T-helper 17 cell (primary cell): ENCODE results near the gene UVRAG. TPM values are rescaled to one million over a fixed set of nuclear protein-coding genes. Genes with fewer than 3 reads are reported as not detected.

ENCODE experiments used
- ATAC-seq: fragments of 150-1000 bp; cut with Tn5 transposase; 2 replicates; pipeline ENCODE4 v1.10.0; 2021; ENCODE audit warnings: mild to moderate bottlenecking, moderate library complexity
- DNase-seq, 3 donors: peaks; one replicate each; pipeline versions ENCODE4 v3.0.0 to v3.0.0-alpha.2; 2020 to 2021
- H3K9me3 ChIP-seq: one replicate; pipeline ENCODE4 v1.7.0; 2013; ENCODE audit warnings: low read length, mild to moderate bottlenecking; ENCODE audit not compliant: control insufficient read depth, poor library complexity, severe bottlenecking
- H3K27ac Mint-ChIP-seq: one replicate; pipeline ENCODE4 v1.8.0; 2022; ENCODE audit warnings: mild to moderate bottlenecking, moderate library complexity, mixed read lengths
- H3K27me3 Mint-ChIP-seq: one replicate; pipeline ENCODE4 v1.8.0; 2022; ENCODE audit warnings: mixed read lengths
- H3K36me3 Mint-ChIP-seq: one replicate; pipeline ENCODE4 v1.8.0; 2022; ENCODE audit warnings: low read depth, mixed read lengths
- H3K4me1 Mint-ChIP-seq: one replicate; pipeline ENCODE4 v1.8.0; 2022; ENCODE audit warnings: mild to moderate bottlenecking, mixed read lengths
- H3K4me3 Mint-ChIP-seq: one replicate; pipeline ENCODE4 v1.8.0; 2022; ENCODE audit warnings: mild to moderate bottlenecking, moderate library complexity, mixed read lengths
- total RNA-seq, 4 donors: library from RNA in 2 of 4; stranded (reverse) in 2 of 4; gene quantifications; one replicate each; pipeline ENCODE4 v1.2.3 and lab custom pipeline; 2022 to 2026

Gene UVRAG
- total RNA-seq, 2 donors from 2014 or later: 25.2 to 29.8 TPM

DNA sequence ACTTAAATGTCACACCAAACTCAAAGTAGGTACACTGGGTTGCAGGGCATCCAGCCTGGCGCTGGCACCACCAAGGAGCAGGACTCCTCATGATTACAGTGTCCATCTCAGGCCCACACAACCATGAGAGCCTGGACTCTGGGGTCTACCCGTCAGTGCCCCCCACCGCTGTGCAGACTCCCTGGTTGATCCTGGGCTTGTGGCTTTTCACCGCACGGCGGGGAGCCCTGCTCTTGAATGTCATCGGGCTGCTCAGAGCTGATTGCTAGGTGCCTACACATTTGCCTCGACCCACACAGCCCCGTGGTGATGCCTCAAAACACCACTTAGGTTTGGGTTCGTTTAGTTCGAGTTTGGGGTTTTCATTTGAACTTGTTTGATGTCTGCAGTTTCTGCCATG is 328.3 kb downstream of the UVRAG start:
- DNase-seq (no peak), ATAC-seq (no peak)
- Mint-ChIP-seq H3K27ac (no peak overlapping the region), H3K4me1 (peaks cover 2% of the 10 kb centered on the region), H3K4me3 (no peak overlapping the region), H3K36me3 (no peaks in the 10 kb centered on the region), H3K27me3 (no peaks in the 10 kb centered on the region)
- H3K9me3 ChIP-seq: no peaks in the 10 kb centered on the region

DNA sequence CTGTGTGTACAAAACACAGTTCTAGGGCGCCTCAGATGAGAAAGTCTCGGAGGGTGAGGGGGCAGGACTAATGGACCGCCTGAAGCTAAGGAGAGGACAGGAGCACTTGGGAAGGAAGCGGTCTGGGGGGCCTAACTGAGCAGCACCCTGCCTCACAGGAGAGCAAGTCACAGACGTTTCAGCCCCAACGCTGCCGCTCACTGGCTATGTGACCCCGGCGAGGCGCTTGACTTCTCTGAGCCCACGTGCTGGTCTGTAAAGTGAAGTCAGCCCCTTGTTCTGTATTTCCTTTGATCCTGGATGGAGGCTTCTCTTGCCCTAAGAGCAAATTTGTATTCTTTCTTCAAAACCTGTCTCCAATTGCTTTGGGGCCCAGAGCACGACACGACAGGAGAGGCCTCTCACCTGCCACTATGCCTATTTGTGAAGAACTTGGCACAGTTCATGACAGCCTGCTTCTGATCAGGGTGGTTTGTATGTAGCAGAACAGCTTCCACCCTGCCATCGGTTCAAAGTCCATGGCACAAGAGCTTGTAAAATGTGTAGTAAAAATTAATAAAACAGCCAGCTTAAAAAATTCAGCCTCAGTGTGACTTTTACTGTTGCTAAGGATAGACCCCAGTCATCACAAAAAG is 332.2 kb downstream of the UVRAG start:
- H3K9me3 ChIP-seq: no peaks in the 10 kb centered on the region
- Mint-ChIP-seq H3K36me3 (no peaks in the 10 kb centered on the region), H3K27ac (no peak overlapping the region), H3K4me3 (no peak overlapping the region), H3K27me3 (peaks cover 4% of the 10 kb centered on the region), H3K4me1 (peaks cover 6% of the 10 kb centered on the region)
- no peak for DNase-seq
- no peak for ATAC-seq

DNA sequence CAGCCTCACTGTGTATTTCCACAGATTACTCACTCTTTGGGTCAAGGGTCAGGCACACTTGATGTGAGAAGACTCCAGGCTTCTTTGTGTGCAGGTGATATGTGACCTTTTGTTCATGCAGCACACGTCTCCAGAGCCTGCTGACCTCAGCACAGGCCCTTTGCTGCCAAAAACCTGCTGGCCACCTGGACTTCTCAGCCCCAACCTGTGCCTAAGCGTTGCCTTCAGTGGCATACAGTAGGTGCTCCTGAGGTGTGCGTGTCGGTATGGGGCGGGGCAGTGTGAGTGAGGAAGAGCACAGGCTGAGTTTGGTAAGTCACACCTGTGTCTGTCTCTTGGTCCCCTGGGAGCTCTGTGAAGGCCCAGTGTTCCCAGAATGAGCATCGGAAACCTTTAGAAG is 333.2 kb downstream of the UVRAG start:
- Mint-ChIP-seq H3K4me1 (peaks cover 16% of the 10 kb centered on the region), H3K36me3 (no peaks in the 10 kb centered on the region), H3K27ac (no peak overlapping the region), H3K4me3 (no peak overlapping the region), H3K27me3 (peaks cover 13% of the 10 kb centered on the region)
- no peak for DNase-seq
- ATAC-seq: no peak
- no peaks in the 10 kb centered on the region for H3K9me3 ChIP-seq

DNA sequence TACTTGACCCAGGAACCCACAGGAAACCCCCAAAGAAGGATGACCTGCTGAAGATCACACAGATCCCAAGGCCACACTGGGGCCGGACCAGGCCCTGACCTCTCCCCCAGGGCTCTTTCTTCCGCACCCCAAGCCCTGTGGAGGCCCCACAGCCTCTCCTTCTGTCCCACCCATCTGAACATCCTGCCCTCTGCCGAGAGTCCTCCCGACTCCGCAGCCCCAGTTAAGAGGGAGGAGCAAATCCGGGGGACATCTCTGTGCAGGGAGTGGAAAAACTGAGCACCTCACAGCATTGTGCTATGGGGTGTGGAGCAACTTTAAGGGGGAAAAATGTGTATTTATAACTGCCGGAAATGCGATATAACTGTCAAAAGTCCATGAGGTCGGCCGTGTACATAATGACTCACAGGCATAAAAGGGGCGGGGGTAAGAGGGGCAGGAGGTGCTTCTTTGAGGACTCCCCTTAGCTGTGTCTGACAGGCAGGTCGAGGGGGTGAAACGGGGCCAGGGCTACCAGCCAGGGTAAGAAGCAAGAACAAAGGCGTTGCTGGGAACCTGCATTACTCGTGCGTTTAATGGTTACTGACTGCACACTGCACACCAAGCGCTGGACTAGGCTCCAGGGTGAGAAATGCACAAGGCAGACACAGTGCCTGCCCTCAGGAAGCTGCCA is 334.1 kb downstream of the UVRAG start:
- H3K9me3 ChIP-seq: no peaks in the 10 kb centered on the region
- Mint-ChIP-seq H3K27ac (no peak overlapping the region), H3K4me1 (peaks cover 18% of the 10 kb centered on the region), H3K36me3 (no peaks in the 10 kb centered on the region), H3K4me3 (no peak overlapping the region), H3K27me3 (peaks cover 18% of the 10 kb centered on the region)
- ATAC-seq: no peak
- no peak for DNase-seq

DNA sequence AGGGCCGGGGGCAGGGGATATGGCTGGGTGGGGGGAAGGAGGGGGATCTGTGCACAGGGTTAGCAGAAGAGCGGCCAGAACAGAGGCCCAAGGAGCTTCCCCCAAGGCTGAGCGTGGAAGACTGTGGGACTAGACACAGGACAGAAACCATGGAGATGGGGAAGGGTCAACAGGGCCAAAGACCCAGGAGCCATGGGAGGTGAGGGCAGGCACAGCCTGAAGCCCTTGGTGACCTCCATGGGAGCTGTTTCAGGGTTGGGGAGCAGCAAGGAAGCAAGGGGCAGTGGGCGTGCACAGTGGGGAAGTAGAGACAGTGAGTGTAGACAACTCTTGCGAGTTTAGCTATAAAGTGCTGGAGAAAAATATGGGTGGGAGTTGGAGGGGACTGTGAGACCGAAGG is 334.7 kb downstream of the UVRAG start:
- no peaks in the 10 kb centered on the region for H3K9me3 ChIP-seq
- no peak overlapping the region for H3K4me3 Mint-ChIP-seq
- DNase-seq (no peak), ATAC-seq (no peak)
- no peaks in the 10 kb centered on the region for H3K36me3 Mint-ChIP-seq
- H3K27ac Mint-ChIP-seq: no peak overlapping the region
- H3K4me1 Mint-ChIP-seq: peaks cover 18% of the 10 kb centered on the region
- peaks cover 22% of the 10 kb centered on the region for H3K27me3 Mint-ChIP-seq

DNA sequence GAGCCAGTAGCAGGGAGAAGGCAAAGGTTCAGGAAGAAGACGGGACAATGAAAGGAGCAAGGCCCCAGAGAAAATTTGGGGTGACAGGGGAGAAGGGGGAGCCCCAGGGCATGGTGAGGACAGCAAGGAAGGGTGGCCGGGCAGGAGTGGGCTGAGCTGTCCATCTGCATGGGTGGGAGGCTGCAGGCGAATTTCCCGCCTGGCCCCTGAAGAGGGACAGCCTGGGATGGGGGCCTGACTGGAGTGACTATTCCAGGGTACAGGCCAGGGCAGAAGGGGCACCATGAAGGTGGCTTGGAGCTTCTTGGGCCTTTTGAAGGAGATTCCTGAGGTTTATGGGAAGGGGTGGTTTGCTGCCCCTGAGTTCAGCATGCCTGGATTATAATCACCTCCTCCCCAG is 335.1 kb downstream of the UVRAG start:
- H3K27me3 Mint-ChIP-seq: peaks cover 26% of the 10 kb centered on the region
- H3K27ac Mint-ChIP-seq: no peak overlapping the region
- ATAC-seq (no peak), DNase-seq (no peak)
- no peaks in the 10 kb centered on the region for H3K36me3 Mint-ChIP-seq
- no peak overlapping the region for H3K4me3 Mint-ChIP-seq
- H3K4me1 Mint-ChIP-seq: peaks cover 18% of the 10 kb centered on the region
- H3K9me3 ChIP-seq: no peaks in the 10 kb centered on the region

DNA sequence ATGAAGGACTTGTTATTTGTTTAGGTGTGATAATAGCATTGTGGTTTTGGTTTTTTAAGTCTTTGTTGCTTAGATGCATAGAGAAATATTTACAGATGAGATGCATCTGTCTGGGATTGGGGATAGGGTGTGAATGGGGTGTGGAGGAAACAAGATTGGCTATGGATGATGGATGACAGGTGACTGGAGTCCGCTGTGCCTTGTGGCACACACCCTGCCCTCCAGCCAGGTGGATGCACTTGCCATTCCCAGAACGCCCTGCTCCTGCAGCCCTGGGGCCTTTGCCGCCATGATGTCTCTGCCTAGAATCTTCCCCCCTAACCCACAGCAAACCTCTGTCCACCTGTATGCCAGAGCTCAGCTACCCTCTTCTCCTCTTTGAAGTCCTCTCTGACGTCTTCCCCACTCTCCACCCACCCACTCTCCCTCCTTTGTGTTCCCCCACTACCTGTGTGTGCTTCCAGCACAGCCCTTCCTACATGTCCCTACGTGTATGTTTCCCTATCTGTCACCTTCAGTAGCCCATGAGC is 336.6 kb downstream of the UVRAG start:
- Mint-ChIP-seq H3K27ac (no peak overlapping the region), H3K36me3 (no peaks in the 10 kb centered on the region), H3K4me1 (peaks cover 18% of the 10 kb centered on the region), H3K4me3 (peak overlapping the region; percentile 87), H3K27me3 (peaks cover 38% of the 10 kb centered on the region)
- H3K9me3 ChIP-seq: no peaks in the 10 kb centered on the region
- ATAC-seq (no peak), DNase-seq (no peak)

DNA sequence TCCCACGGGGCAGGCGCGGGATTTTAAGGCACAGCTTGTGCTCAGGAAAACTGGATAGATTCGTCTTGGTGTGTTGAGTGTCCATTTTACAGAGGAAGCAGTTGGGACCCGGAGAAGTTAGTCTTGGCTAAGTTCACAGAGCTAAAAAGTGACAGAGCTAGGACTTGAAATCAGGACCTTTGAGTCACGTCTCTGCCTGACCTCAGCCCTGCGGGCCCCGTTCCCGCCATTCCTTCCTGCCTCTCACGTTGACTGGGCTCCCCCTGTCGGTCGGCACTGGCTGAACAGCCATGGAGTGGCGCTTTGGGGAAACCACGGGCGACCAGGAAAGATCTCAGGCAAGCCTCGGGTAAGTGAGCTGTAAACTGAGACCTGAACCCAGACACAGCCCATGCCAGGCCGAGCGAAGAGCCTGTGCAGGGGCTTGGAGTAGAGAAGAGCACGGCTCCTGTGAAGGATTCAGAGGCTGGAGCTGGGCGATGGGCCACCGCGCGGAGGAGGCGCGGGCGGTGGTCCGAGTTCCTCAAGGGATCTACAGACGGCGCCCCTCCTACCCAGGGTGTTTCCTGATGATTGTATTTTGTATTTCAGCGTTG is 337.2 kb downstream of the UVRAG start:
- peak; percentile 95 for ATAC-seq
- no peaks in the 10 kb centered on the region for H3K9me3 ChIP-seq
- Mint-ChIP-seq H3K4me1 (peaks cover 18% of the 10 kb centered on the region), H3K4me3 (peak overlapping the region; percentile 87), H3K27me3 (peaks cover 39% of the 10 kb centered on the region), H3K36me3 (no peaks in the 10 kb centered on the region), H3K27ac (peak overlapping the region; percentile 19)
- DNase-seq: peak; percentile 52 to 75 (median 60)

DNA sequence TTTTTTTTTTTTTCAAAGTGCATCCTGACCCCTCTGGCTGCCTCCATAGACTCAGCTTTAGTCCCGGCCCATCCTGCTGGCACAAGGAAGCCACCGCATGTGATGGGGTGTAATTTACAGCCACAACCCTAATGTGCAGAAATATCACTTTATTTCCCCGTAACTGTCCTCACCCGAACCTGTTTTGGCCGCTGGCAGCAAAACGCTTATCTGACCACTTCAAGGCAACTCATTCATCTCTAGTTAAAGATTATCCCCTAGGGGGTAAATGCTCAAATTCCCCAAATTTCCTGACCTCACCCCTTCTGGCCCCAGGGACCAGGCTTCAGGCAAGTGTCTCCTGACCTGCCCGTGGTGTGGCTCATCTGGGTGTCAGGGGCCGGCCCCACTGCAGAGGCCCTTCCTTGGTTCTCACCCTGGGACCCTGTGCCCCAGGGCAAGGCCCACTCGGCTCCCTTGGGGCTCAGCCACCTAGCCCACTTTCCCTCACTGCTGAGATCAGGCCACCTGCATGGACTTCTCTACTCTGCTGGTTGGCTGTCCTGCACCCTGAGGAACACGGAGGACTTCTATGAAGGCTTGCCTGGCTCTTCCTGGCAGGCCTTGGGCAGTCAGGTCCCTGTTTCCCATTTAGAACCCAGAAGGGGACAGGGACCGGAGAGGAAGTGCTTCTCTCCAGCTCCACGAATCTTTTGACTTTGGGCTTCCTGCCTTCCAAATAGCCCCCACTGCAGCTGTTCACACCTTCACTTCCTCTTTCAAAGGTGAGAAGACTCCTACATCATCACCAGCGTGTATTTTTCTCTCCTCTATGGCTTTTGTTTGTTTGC is 337.9 kb downstream of the UVRAG start:
- H3K27me3 Mint-ChIP-seq: peaks cover 39% of the 10 kb centered on the region
- ATAC-seq (no peak), DNase-seq (no peak)
- H3K9me3 ChIP-seq: no peaks in the 10 kb centered on the region
- peak overlapping the region; percentile 19 for H3K27ac Mint-ChIP-seq
- H3K4me1 Mint-ChIP-seq: peaks cover 18% of the 10 kb centered on the region
- no peaks in the 10 kb centered on the region for H3K36me3 Mint-ChIP-seq
- H3K4me3 Mint-ChIP-seq: peak overlapping the region; percentile 87

DNA sequence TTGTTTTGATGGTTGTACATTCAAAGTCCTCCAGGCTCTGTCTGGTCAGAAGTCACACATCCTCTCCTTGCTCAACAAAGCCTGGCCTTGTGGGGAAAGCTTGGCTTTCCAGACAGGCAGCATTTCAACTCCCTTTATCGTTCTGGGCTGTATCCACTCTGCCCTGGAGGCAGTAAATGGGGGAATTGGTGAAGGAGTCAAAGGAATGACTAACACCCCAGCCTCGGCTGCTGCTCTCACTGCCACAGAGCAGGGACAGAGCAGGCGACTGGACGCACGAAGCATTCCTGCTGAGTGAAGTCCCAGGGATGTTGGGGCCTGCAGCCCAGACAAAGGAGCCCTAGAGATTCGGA is 338.5 kb downstream of the UVRAG start:
- Mint-ChIP-seq H3K4me1 (peaks cover 18% of the 10 kb centered on the region), H3K36me3 (no peaks in the 10 kb centered on the region), H3K27me3 (peaks cover 39% of the 10 kb centered on the region), H3K4me3 (peak overlapping the region; percentile 87), H3K27ac (no peak overlapping the region)
- DNase-seq: no peak
- ATAC-seq: no peak
- H3K9me3 ChIP-seq: no peaks in the 10 kb centered on the region

DNA sequence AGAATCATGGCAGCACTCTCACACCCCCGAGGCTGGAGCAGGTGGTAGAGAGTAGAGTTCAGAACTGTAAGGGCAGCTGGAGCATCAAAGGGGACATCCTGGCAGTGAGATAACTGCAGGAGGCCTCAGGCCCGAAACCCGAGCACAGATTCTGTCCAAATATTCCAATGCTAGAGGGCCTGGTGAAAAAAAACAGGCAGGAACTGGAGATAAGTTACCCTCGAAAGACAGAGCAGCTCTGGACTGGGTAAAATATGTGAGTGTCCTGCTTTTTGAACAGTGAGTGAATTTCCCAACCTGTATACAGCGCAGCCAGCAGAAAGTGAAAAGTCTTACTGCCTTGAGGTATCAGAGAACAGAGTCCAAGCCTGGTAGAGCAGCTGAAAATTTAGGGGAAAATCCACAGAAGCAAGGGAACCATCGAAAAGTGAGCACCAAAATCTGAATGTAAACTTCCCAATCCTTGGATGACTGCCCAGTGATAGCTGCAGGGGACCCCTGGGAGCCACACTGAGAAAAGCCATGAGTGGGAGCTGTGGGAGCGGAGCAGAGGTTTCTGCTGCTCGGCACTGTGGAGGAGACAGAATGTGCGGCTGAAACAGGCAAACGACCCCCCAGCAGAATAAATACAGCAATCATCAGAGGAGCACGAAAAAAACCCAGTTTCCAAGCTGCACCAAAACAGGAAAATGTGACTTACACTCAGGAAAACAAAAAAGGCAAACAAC is 340.7 kb downstream of the UVRAG start:
- DNase-seq (no peak), ATAC-seq (no peak)
- H3K27me3 Mint-ChIP-seq: peaks cover 39% of the 10 kb centered on the region
- H3K27ac Mint-ChIP-seq: no peak overlapping the region
- peaks cover 18% of the 10 kb centered on the region for H3K4me1 Mint-ChIP-seq
- no peaks in the 10 kb centered on the region for H3K9me3 ChIP-seq
- H3K36me3 Mint-ChIP-seq: no peaks in the 10 kb centered on the region
- H3K4me3 Mint-ChIP-seq: no peak overlapping the region

DNA sequence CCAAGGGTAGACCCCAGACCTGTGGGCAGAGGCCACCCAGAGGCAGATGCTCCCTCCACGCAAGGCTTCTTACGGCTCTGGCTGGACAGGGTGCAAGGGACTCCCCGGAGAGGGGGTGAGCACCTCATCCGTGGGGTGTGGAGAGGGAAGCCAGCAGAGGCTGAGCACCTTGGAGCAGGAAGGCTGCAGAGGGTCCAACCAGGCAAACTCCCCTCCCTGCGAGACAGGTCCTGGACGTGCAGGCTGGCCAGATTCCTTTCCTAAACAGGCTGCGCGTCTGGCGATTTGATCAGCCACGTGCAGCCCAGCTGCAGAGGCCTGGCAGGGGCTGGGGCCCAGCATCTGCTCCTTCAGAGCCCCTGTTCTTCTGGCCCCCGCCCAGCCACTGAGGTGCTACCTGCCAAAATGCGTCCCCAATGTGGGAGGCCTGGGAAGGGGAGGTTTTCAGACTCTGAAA is 342.0 kb downstream of the UVRAG start:
- Mint-ChIP-seq H3K4me1 (peaks cover 14% of the 10 kb centered on the region), H3K27me3 (peaks cover 38% of the 10 kb centered on the region), H3K4me3 (no peak overlapping the region), H3K27ac (no peak overlapping the region), H3K36me3 (no peaks in the 10 kb centered on the region)
- DNase-seq (no peak), ATAC-seq (no peak)
- no peaks in the 10 kb centered on the region for H3K9me3 ChIP-seq
